NOMO-1 treated with DMSO at 0.1 percent for 48 hours (cell line): Measurements from ENCODE around the gene KRT9.
"Not testable (repeated sequence)": the region's sequence is repeated elsewhere in the genome, so short reads cannot be mapped to it uniquely, and the experiment has no call there.

ENCODE experiments used
- DNase-seq: peaks from one replicate; lab custom pipeline; 2025; ENCODE audit not compliant: unreplicated experiment; lab: John Stamatoyannopoulos, UW

KRT9 gene, protein sequence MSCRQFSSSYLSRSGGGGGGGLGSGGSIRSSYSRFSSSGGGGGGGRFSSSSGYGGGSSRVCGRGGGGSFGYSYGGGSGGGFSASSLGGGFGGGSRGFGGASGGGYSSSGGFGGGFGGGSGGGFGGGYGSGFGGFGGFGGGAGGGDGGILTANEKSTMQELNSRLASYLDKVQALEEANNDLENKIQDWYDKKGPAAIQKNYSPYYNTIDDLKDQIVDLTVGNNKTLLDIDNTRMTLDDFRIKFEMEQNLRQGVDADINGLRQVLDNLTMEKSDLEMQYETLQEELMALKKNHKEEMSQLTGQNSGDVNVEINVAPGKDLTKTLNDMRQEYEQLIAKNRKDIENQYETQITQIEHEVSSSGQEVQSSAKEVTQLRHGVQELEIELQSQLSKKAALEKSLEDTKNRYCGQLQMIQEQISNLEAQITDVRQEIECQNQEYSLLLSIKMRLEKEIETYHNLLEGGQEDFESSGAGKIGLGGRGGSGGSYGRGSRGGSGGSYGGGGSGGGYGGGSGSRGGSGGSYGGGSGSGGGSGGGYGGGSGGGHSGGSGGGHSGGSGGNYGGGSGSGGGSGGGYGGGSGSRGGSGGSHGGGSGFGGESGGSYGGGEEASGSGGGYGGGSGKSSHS

DNA sequence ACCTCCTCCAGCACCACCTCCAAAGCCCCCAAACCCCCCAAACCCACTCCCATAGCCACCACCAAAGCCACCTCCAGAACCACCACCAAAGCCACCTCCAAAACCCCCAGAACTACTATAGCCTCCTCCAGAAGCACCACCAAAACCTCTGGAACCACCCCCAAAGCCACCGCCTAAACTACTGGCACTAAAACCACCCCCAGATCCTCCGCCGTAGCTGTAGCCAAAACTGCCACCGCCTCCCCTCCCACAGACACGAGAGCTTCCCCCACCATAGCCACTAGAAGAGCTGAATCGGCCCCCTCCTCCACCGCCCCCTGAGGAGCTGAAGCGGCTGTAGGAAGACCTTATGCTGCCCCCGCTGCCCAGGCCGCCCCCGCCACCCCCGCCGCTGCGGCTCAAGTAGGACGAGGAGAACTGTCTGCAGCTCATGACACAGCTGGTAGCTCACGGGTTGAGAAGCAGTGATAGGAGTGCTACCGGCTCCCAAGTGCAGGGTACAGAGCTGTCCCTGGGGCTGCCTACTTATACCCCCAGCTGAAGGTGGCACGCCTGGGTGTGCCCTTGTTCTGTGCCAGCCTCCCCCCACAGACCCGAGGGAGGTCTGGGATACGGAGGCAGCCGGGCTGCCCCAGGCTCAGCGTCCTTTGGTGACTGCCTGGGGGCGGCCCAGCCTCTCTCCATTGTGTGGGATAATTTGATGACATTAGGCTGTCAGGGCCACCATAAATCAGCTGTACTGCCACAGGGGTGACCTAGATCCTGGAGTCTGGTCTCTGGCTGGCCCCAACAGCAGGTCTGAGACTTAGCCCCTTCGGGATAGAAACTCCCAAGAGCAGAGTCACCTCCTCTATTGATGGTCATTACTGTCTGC lies at the start of gene KRT9:
KRT9 (minus strand) TSS at position 499 of the 874 bp plus-strand sequence; CDS start at position 432, 67 bp downstream.
- DNase-seq = no peak

DNA sequence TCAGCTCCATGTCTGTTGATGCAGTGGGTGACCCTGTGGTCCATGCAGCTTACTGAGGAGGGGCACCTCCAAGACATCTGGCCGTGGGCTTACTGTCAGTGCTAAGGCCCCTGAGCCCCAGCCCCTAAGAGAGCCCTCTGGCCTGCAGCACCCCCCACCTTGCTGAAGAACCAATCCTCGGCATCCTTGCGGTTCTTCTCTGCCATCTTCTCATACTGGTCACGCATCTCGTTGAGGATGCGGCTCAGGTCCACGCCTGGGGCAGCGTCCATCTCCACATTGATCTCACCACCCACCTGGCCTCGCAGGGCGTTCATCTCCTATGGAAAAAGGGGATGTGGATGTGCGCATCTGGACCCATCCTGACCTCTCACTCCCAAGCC lies 49.6 kb upstream of the KRT9 start:
- not testable (repeated sequence) for DNase-seq

DNA sequence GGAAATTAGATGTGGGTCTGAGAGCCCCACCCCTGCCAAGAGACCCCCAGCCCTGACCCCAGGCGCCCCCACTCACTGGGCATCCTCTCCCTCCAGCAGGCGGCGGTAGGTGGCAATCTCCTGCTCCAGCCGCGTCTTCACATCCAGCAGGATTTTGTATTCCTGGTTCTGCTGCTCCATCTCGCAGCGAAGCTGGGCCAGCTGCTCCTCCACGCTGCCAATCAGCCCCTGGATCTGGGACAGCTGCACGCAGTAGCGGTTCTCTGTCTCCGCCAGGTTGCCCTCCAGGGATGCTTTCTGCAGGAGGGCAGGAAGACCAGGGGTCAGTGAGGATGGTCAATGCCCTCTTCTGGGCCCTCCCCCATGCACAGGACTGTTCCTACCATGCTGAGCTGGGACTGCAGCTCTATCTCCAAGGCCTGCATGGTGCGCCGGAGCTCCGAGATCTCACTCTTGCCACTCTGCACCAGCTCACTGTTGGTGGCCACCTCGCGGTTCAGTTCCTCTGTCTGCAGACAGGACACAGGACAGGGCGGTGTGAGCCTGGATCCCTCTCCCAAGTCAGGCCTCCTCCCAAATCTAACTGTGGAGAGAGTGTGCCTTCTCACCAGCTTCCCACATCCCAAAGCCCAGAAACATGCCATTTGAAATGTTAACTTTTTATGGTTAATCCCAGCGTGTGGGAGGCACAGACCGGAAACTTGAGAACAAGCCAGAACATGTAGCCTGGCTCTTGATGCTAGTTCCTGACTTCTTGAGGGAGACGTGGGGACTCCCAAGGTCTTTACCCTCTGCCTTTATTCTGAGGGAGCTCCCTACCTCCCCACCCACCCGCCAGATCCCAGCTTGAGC lies 49.0 kb upstream of the KRT9 start:
- DNase-seq = no peak

DNA sequence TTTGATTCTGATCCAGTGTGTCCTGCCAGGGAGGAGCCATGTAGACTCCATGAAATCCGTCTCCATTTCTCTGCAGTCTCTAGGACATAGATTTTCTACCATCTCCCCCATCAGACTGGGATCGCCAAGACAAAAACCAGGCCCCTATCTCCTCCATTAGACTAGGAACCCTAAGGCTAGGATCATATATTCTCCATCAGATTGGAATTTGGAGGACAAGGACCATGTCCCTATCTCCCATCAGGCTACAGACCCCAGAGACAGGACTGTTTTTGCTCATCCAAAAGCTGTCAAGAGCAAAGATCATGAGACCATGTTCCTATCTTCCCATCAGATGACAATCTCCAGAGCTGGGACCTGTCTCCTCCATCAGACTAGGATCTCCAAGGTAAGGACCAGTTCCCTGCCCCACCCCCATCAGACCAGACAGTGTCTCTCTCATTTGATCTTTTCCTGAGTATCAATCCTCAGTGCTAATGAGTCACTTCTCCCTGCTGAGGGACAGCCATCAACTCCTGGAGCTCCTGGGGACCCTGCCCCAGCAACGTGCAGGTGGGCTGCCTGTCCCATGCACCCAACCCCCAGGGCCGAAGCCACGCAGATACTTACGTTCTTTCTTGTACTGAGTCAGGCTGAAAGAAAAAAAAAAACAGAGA lies 48.2 kb upstream of the KRT9 start:
- DNase-seq = not testable (repeated sequence)

DNA sequence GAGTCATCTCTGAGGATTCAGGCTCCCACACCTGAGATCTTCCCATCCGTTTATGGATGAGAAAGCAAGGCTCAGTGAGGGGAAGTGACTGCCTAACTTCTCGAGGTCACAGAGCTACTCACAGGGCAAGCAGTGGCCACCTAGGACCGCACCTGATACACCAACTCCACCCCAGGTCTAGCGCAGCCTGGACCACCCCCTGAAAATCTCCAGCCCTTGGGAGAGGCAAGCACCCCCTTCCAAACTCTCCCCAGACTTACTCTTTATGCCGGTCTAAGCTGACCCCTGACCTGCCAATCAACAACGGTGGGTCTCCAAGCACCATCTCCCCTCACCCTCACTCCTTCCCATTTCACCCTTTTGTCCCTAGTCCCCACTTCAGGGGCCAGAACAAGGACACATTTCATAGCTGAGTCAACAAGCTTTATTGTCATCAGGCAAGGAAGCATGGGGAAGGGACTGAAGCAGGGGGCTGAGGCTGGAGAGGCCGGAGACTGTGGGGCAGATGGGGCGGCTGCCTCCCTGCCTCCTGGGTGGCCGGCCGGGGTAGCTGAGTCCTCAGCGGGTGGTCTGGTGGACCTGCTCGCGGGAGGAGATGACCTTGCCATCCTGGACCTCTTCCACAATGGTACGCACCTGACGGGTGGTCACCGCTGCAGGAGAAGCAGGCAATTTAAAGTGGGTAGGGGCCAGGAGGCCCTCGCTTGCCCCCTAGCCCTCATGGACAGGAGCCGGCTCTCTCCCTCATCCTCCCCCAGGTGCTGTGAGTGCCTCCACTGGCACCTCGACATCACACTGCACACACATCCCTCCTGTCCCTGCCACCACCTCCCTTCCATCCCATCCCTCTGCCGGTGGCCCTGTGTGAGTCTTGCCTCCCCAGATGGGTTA lies 47.4 kb upstream of the KRT9 start:
- no peak for DNase-seq

DNA sequence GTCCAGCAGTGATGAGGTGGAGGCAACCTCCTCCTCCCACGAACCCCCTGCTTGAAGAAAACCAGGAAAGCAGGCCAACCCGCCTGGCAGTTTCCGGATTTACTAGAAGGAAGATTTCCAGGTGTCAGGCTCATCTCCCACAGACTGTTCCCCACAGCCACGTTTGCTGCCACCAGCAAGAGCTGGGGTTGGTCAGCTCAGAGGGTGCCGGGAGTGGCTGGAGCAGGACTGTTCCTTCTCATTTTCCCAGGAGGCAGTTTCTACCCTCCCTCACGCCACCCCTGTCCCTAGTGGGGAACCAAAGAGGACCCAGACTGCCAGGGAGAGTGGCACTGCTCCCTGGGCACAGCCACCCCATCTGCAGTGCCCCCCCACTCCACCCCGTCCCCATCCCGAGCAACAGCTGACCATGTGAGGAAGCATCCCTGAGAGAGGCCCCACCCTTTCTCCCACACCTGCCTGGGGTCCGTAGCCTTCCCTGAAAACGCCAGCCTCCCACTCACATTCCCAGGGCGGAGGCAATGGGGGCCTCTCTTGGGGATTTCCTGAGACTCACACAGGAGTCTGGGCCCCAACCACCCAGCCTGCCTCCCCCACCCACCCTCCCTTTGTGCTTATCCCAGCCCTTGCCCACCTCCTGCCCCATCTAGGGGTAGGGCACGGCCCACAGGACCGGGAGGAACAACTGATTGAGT lies 46.6 kb upstream of the KRT9 start:
- no peak for DNase-seq

DNA sequence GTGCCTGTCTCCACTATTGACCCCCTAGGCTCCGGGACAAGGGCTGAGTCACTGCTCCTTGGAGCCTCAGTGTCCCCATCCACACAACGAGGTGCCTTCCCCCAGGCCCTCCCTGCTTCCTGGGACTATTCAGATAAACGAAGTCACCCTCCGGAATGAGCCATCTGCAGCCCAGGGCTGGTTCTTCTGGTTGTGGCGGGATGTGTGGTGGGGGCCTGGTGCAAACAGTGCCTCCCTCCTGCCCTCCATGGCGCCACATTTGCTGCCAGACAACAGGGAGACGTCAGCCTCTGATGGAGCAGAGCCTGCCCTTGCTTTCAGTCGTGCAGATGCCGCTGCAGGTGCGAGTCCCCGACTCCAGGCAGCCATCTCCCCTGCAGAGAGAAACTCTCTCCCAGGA lies 45.8 kb upstream of the KRT9 start:
- DNase-seq = no peak

DNA sequence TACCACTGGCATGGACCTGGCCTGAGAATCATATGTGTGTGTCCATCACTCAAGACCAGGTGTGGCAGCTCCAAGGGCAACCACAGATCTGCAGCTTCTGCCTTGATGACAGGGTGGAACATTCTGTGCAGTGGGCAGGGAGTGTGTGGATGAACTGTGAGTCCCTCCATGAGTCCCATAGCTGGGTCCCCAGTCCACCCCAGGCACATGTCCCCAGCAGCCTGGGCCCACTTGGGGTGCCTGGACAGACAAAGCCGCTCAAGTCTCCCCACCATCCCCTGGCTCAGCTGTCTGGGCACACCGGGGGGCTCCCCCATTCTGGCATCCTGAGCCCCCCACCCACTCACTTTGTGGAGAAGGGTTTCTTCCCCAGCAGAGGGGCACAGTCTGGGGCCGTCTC lies 45.3 kb upstream of the KRT9 start:
- DNase-seq = no peak

DNA sequence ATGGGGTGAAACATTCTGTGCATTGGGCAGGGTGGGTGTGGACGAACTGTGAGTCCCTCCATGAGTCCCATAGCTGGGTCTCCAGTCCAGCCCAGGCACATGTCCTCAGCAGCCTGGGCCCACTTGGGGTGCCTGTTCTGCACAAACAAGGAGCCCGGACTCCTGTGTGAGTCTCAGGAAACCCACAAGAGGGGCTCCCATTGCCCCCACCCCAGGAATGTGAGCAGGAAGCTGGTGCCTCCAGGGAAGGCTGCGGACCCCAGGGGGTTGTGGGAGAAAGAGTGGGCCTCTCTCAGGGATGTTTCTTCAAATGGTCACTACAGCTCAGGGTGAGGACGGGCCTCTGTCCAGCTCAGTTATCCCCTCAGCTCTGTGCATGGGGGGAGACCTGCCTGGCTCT lies 44.6 kb upstream of the KRT9 start:
- not testable (repeated sequence) for DNase-seq

DNA sequence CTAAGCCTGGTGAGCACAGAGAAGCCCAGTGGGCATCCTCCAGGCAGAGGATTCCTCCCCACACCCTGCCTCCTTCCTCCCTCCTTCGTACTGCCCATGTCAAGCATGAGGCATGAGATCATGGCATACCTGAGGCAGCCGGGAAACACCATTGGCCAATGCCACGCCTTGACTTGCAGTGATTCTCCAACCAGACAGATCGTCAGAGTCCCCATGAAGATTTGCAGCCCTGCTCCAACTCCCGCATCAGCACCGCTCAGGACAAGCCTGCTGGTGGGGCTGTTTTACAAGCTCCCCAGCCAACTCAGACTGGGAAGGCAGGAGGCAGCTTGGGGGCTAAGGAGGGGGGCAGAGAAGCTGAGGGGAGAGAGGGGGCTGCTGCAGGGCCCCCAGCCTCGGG lies 43.6 kb upstream of the KRT9 start:
- DNase-seq = no peak

DNA sequence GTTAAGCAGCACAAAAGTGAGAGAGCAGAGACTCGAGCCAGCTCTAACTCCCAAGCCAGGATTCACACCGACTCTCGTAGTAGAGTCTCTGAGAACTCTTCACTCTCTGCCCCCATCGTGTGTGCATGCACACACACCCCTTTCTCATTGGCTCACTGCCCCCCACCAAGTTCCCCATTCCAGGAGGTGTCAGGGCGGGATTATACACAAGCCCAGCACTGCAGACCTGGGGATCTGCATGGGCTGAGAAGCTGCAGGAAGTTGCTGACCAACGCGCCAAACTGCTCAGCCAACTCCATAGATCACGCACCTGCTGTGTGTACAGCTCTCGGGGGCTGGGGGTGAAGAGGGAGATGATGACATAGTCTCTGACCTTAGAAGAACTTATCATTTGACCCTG lies 42.9 kb upstream of the KRT9 start:
- not testable (repeated sequence) for DNase-seq

DNA sequence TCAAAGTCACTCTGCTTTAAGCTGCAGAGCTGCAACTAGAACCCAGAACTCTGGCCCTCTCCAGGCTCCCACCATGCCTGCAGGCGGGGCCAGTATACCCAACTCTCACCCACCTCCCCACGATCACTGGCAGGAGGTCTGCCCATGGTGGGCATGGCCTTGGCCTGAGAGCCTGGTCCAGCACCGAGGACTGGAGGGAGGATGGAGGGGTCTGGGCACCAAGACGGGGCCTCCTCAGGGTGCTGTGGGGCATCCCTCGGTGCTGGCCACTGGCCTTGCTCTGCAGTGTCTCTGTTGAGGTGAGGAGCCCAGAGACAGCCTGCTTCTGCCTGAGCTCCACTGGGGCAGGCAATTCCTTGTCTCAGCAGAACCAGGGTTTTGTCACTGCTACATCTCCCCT lies 42.2 kb upstream of the KRT9 start:
- DNase-seq = no peak

DNA sequence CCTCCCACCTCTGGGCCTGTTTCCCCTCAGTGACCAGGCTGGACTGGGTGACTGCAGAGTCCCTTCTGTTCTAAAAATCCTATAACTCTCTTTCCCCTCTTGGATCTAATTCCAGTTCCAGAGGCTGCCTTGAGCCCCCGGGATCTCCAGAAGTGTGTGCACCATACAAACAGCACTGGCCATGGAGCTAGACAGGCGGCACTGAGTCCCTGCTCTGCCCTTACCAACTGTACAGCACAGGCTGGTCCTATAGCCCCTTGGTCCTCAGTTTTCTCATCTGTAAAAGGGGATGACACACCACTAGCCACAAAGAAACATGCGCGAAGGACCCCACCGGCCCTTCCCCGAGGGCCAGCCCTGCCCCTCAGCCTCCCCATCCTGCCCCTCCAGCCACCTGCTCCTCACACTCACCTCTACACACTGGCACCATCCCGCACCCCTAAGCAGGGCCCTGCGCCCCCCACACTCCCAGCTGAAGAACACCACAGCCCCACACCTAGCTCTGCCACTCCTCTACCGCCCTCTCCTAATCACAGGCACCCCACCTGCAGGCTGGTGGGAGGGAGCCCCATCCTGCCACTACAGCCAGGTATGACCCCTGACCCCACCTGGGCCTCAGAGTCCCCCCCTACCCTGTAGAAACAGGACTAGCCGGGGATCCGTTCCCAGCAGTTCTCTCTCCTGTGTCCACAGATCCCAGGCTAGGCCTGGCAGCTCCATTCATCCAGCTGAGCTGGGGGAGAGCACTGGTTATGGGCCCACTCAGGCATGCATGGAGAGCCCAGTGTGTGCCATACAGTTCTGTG lies 41.6 kb upstream of the KRT9 start:
- DNase-seq = no peak

DNA sequence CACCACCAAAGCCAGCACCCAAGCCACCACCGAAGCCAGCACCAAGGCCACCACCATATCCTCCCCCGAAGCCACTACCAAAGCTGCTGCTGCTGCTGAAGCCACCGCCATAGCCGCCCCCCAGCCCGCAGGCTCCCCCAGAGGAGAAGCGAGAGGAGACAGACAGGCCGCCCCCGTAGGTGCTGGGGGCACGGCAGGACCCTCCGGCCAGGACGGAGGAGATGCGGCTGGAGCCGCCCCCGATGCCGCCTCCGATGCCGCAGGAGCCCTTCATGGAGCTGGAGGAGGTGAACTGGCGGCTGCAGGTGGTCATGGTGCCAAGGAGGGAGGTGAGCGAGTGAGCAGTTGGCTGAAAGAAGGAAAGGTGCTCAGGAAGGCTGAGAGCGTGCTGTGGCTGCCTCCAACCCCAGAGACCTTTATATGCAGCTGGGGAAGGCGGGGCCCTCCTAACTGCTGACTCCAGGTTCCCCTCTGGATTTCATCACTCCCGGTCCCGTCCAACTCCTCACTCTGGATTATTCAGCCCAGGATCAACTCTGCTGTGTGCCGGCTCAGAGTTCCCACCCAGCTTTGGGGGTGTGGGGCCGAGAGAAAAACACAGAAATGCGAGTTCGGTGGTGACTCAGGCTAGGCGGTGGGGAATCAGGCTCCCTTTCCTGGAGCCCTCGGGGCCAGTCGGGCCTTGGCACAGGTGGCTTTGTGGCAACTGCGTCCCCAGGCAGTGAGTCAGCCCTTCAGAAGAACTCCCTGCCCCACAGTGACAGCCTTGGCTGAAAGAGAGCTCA lies 40.7 kb upstream of the KRT9 start, which contains the start of gene KRT16:
KRT16 (minus strand) TSS at position 392 of the 785 bp plus-strand sequence; CDS start at position 313, 79 bp downstream.
- DNase-seq = not testable (repeated sequence)

DNA sequence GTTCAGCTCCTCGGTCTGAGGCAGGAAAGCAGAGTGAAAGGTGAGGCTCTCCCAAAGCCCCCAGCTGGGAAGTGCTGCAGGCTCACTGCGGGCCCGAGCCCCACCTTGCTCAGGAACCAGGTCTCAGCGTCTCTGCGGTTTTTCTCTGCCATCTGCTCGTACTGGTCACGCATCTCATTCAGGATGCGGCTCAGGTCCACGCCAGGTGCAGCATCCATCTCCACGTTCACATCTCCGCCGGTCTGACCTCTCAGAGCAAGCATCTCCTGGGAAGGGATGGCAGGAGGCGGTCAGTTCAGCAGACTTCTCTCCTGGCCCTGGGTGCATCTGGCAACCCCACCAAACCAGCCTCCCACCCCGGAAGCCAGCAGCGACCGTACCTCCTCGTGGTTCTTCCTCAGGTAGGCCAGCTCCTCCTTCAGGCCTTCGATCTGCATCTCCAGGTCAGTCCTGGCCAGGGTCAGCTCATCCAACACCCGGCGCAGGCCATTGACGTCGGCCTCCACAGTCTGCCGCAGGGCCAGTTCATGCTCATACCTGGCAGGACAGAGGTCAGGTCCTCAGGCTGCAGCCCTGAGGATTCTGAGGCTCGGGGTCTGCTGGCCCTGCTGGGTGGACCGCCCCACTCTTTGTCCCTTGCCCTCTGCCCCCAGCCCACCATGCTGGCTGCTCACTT lies 39.2 kb upstream of the KRT9 start:
- no peak for DNase-seq

DNA sequence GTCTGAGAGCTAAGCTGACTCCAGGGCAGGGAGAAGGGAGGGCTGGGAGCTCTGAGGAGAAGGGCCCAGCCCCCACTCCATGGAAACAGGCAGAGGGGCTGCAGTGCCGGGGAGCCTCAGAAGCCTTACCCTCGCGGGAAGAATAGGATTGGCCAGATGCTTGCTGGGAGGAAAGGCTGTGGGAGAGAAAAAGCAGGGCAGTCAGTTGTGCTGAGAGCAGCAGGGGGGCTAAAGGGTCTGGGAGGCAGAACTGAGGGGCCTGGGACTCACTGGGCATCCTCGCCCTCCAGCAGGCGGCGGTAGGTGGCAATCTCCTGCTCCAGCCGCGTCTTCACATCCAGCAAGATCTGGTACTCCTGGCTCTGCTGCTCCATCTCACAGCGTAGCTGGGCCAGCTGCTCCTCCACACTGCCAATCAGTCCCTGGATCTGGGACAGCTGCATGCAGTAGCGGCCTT lies 38.2 kb upstream of the KRT9 start:
- not testable (repeated sequence) for DNase-seq
